HG03108 (cell line): Measurements from ENCODE around the gene TRIM71.

ENCODE experiments used
- ATAC-seq: cut with Tn5 transposase; IDR thresholded peaks from one replicate; pipeline ENCODE4 v1.9.1; 2021; ENCODE audit warnings: moderate library complexity; ENCODE audit not compliant: unreplicated experiment

TRIM71 gene

GRCh38 chr3:32862936-32863487, 45.2 kb downstream of the TRIM71 start:
- no peak for ATAC-seq

GRCh38 chr3:32865383-32865782, 47.6 kb downstream of the TRIM71 start:
- no peak for ATAC-seq

DNA sequence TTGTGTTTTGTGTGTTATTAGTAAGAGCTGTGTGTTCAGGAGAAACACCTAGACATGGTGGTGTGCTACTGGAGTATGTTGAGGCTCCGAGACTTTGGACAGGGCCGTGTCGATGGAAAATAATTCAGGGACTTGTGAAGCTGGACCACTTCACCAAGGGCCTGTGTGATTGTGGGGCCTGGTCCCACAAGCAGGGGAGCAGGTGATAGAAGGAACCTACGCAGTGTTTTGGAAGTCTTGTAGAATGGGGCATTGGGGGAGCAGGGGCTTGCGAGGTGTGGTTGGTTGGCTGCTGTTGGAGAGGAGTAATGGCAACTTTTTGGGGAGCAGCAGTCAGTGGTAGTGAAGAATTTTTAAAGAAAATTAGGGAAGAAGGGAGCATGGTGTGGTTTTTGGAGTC, 48.7 kb downstream of the TRIM71 start:
- ATAC-seq: no peak

- no peak for ATAC-seq
Measured at GRCh38 chr3:32867954-32868353, 50.2 kb downstream of the TRIM71 start.

- ATAC-seq: no peak
Measured at GRCh38 chr3:32868719-32869512, 51.1 kb downstream of the TRIM71 start.

- no peak for ATAC-seq
Measured at GRCh38 chr3:32869513-32870047, 51.8 kb downstream of the TRIM71 start.

GRCh38 chr3:32870373-32871095, 52.7 kb downstream of the TRIM71 start:
- ATAC-seq: no peak

- ATAC-seq: no peak
Measured at GRCh38 chr3:32871273-32871672, 53.5 kb downstream of the TRIM71 start.

DNA sequence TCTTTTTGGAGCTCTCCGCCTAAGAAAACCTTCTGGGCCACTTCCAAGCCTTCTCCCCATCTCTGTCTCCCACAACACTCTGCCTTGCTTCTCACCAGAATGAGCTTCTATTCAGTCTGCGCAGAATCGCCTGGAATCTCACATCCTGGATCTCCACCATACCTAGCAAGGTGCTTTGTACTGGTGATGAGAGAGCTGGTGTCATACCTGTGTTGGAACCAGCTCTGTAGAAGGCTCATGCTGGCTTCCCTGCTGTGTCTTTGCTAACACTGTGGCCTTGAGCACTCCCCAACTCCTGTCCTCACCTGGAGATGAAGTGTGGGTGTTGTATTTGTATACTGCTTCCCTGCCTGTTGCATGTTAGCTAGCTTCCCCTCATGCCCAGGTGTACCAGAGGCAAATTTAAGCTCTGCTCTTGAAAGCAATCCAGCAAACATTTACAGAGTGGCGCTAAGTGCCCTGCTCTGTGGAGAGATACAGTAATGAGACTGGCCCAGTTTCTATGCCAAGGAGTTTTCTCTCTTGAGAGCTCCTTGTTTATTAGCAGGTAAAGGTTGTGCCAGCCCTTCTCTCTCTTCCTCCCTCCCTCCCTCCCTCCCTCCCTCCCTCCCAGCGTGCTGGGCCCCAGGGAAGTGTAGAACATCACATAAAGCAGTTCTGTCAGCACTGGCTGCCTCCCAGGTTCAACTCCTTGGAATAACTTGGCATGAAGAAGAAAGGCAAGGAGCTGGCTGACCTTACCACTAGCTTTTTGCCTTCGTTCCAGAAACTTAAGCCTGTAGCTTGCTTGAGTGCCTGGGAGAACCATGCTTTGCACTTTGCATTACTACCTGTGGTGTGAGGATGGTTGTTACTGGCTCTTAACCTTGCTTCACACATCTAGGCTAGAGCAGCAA, 54.9 kb downstream of the TRIM71 start:
- no peak for ATAC-seq

- ATAC-seq: no peak
Measured at GRCh38 chr3:32873531-32874130, 55.8 kb downstream of the TRIM71 start.

DNA sequence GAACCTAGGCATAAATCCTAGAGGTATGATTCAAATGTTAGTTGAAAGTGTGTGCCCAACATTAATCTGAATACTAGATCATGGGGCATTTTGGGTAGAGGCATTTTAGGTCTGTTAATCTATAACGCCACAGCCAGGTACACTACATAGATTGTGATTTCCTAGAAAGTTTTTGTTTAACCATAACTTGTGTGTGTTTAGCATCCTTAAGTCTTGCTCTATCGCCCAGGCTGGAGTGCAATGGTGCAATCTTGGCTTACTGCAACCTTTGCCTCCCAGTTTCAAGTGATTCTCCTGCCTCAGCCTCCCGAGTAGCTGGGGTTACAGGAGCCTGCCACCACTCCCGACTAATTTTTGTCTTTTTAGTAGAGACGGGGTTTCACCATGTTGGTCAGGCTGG, 59.1 kb downstream of the TRIM71 start:
- no peak for ATAC-seq

- ATAC-seq: no peak
Measured at GRCh38 chr3:32877598-32877997, 59.8 kb downstream of the TRIM71 start.

DNA sequence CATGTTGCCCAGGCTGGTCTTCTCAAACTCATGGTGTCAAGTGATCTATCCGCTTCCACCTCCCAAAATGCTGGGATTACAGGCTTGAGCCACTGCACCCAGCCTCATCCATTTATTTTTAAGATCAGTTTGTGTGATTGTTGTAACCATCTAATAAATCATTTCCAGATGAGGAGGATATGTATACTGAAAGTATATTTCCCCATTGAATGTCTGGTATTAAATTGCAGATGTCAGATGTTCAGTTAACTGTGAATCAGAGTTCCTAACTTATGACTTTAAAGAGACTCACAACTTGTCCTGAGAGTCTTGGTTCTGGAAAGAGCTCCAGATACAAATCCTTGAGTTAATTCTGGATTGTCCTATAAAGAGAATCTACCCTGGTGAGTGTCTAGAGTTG, 62.4 kb downstream of the TRIM71 start:
- no peak for ATAC-seq

DNA sequence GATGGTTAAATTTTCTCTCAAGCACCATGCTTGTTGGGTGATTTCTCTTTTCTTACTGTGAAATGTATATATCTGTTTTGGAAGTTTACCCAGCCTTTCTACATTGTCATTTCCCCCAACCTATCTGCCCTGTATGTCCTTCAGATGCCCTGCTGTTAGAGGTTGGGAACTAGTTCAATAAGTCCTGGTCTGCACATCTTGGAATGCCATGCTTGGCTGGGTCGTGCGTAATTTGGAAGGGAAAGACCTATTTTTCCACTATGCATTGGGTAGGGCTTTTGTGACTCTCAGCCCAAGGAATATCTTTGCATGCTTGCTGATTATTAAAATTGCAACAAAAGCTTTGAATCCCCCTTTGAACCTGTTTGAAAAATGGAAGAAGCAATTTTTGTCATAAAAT, 63.8 kb downstream of the TRIM71 start:
- no peak for ATAC-seq

- peak; percentile 55 for ATAC-seq
Measured at GRCh38 chr3:32882189-32882588, 64.4 kb downstream of the TRIM71 start.

DNA sequence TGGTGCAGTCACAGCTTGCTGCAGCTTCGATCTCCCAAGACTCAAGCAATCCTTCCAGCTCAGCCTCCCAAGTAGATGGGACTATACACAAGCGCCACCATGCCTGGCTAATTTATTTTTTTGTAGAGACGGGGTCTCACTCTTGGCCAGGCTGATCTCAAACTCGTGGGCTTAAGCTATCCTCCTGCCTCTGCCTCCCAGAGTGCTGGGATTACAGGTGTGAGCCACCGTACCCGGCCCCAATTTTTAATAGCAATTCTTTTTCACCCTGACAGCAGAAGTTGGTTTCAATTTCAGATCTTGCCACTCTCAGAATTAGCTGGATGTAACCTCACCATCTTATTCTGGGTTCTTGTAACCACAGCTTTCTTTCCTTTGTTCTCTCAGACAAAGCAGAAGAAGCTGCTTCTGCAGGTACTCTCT, 64.8 kb downstream of the TRIM71 start:
- peak; percentile 86 for ATAC-seq

GRCh38 chr3:32883817-32884216, 66.0 kb downstream of the TRIM71 start:
- ATAC-seq: no peak

- no peak for ATAC-seq
Measured at GRCh38 chr3:32884591-32884990, 66.8 kb downstream of the TRIM71 start.

GRCh38 chr3:32885283-32885901, 67.6 kb downstream of the TRIM71 start:
- ATAC-seq: no peak

DNA sequence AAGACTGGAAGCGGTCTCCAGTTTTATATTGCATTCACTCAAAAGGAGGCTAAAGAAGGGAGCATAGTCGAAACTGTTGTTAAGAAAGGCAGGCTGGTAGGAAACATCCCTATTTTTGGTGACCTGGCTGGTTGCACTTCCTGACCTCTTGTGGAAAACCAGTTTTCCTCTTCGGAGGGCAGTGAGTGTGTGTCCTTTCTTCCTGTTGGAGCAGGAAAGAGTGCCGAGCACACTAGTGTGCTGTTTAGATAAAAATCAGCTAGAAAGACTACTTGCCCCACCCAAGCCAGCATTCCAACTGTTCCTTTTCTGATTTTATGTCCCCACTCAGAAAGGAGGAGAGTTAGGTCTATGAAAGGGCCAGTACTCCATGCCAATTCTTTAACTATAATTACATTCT, 68.5 kb downstream of the TRIM71 start:
- no peak for ATAC-seq
